K562 (cell line): ENCODE data around the gene AGAP3. TPM values are rescaled to one million over a fixed set of nuclear protein-coding genes. Genes with fewer than 3 reads are reported as not detected.

Source experiments
- CBFA2T3 ChIP-seq: fragments of 450-650 bp; IDR thresholded peaks from 2 replicates; pipeline ENCODE4 v1.6.1; 2017
- CEBPZ ChIP-seq: fragments of 150-350 bp; IDR thresholded peaks from 2 replicates; pipeline ENCODE4 v1.6.1; 2014; ENCODE audit warnings: low read depth, mild to moderate bottlenecking, low read length, borderline replicate concordance
- CTBP1 ChIP-seq: fragments of 450-650 bp; IDR thresholded peaks from 2 replicates; pipeline ENCODE4 v1.6.1; 2016; ENCODE audit warnings: borderline replicate concordance
- CTCF ChIP-seq, 3 experiments: IDR thresholded peaks in 2 of 3; conservative IDR thresholded peaks in 1 of 3; 2 replicates each; pipeline ENCODE4 v1.5.1; 2011 to 2012; ENCODE audit warnings: low read length in 3 of 3, mild to moderate bottlenecking in 3 of 3, control low read depth in 2 of 3, improper control_type of control experiment in 1 of 3, inconsistent platforms in 1 of 3, low read depth in 1 of 3, mixed read lengths in 1 of 3, moderate library complexity in 1 of 3; ENCODE audit not compliant: insufficient read depth in 2 of 3
- HMBOX1 ChIP-seq: sonication (generic); IDR thresholded peaks from 2 replicates; pipeline ENCODE4 v1.6.1; 2016
- KLF16 ChIP-seq: IDR thresholded peaks from 2 replicates; pipeline ENCODE4 v1.6.1; 2016; ENCODE audit warnings: antibody characterized with exemption
- LCOR ChIP-seq: sonication (generic); formaldehyde crosslinking; IDR thresholded peaks from 2 replicates; pipeline ENCODE4 v1.8.0; 2022; ENCODE audit warnings: mild to moderate bottlenecking, missing genetic modification reagents
- MAFK ChIP-seq: IDR thresholded peaks from 2 replicates; pipeline ENCODE4 v1.6.1; 2011; ENCODE audit warnings: low read length, improper control_type of control experiment
- NONO ChIP-seq, 2 experiments: fragments of 200-400 bp in 1 of 2; fragments of 450-650 bp in 1 of 2; formaldehyde crosslinking in 1 of 2; IDR thresholded peaks; 2 replicates each; pipeline ENCODE4 v1.6.1; 2017; ENCODE audit warnings: low read depth in 2 of 2, mild to moderate bottlenecking in 2 of 2, moderate library complexity in 2 of 2, low read length in 1 of 2
- PBX2 ChIP-seq, 2 experiments: IDR thresholded peaks in 1 of 2; conservative IDR thresholded peaks in 1 of 2; 2 replicates each; pipeline ENCODE4 v1.6.1; 2016; ENCODE audit warnings: low read depth in 2 of 2, mild to moderate bottlenecking in 1 of 2, missing compliant biosample characterization in 1 of 2, missing genetic modification characterization in 1 of 2, moderate library complexity in 1 of 2
- PCBP1 ChIP-seq: fragments of 200-400 bp; formaldehyde crosslinking; IDR thresholded peaks from 2 replicates; pipeline ENCODE4 v1.6.1; 2018; ENCODE audit warnings: mild to moderate bottlenecking, low read depth, low read length; ENCODE audit not compliant: poor library complexity, severe bottlenecking
- PRMT5 ChIP-seq: sonication (generic); formaldehyde crosslinking; IDR thresholded peaks from 2 replicates; pipeline ENCODE4 v1.5.0; 2020; ENCODE audit warnings: missing genetic modification reagents
- SMARCE1 ChIP-seq: fragments of 450-650 bp; IDR thresholded peaks from 2 replicates; pipeline ENCODE4 v1.7.1; 2016; ENCODE audit warnings: mild to moderate bottlenecking
- TCF7 ChIP-seq: sonication (generic); IDR thresholded peaks from 2 replicates; pipeline ENCODE4 v1.6.1; 2016; ENCODE audit warnings: antibody characterized with exemption, borderline replicate concordance
- TEAD4 ChIP-seq, 2 experiments: sonication (generic) in 1 of 2; formaldehyde crosslinking in 1 of 2; IDR thresholded peaks; 2 replicates each; pipeline versions ENCODE4 v1.6.1 to v1.8.0; 2012 to 2022; ENCODE audit warnings: borderline replicate concordance in 1 of 2, inconsistent platforms in 1 of 2, low read length in 1 of 2, mild to moderate bottlenecking in 1 of 2, missing genetic modification reagents in 1 of 2
- ZFP1 ChIP-seq: fragments of 450-650 bp; formaldehyde crosslinking; IDR thresholded peaks from 2 replicates; pipeline ENCODE4 v1.4.0; 2020; ENCODE audit warnings: mild to moderate bottlenecking, mixed read lengths
- ZNF766 ChIP-seq: fragments of 200-800 bp; sonication (Bioruptor generic); conservative IDR thresholded peaks from 2 replicates; pipeline ENCODE4 v1.6.1; 2016; ENCODE audit warnings: missing genetic modification characterization, missing compliant biosample characterization
- polyA plus RNA-seq, 8 experiments: library from polyadenylated mRNA; depleted of rRNA in 4 of 8; stranded (reverse) in 5 of 8; unstranded in 3 of 8; fragments of >200 nt; fragmentation: Nextera tagmentation in 2 of 8; fragmentation: Illumina TruSeq in 1 of 8; extraction: Ambion mirVana in 2 of 8; extraction: Trizol in 1 of 8; gene quantifications; 2 replicates each; pipeline versions ENCODE4 v1.2.1 to v1.2.3, GENCODE V29; 2011 to 2014; ENCODE audit warnings: inconsistent platforms in 1 of 8, missing spikeins in 1 of 8
- total RNA-seq, 7 experiments: library from RNA; depleted of rRNA in 6 of 7; stranded (reverse); fragments of >200 nt in 6 of 7; fragmentation: Illumina TruSeq in 2 of 7; extraction: Trizol in 2 of 7; gene quantifications; 2 replicates each; pipeline versions ENCODE4 v1.2.1 to v1.2.3, GENCODE V29; 2011 to 2021; ENCODE audit warnings: low replicate concordance in 1 of 7

AGAP3 gene
- total and polyA plus RNA-seq, 9 of the 15 experiments (the other 6 are each of a cell fraction or from before 2014, with no cell fraction given), result 3.4 to 208 (median 62.2) TPM

- TF ChIP-seq MAFK, result 0 out of 2 replicates have a peak, but pooled peaks have one; percentile 3
- no peak for TF ChIP-seq PBX2 (CRISPR knock-in tag; IDR thresholded peaks at IDR 0.05; ENCODE audit: low read depth)
- TF ChIP-seq PBX2 (tag; conservative IDR thresholded peaks at IDR 0.05; ENCODE audit: low read depth), result 0 out of 2 replicates have a peak, but pooled peaks have one; percentile 26
- TF ChIP-seq LCOR (CRISPR knock-in tag), result peak; percentile 86
- TF ChIP-seq CBFA2T3, result peak; percentile 77
- no peak for TF ChIP-seq ZNF766
- no peak for TF ChIP-seq CEBPZ
- TF ChIP-seq TCF7, result peak; percentile 73; the same call in 1 of the 2 replicates
- TF ChIP-seq HMBOX1, result peak; percentile 94
- no peak for TF ChIP-seq PCBP1
- peak; percentile 63; the same call in 1 of the 2 replicates for TF ChIP-seq CTBP1
- no peak for TF ChIP-seq ZFP1 (CRISPR knock-in tag)
- TF ChIP-seq TEAD4 (IDR thresholded peaks at IDR 0.05; ENCODE audit: low read length), result peak; percentile 38; the same call in 1 of the 2 replicates
- no peak for TF ChIP-seq TEAD4 (CRISPR knock-in tag; IDR thresholded peaks at IDR 0.05; ENCODE audit: borderline replicate concordance)
- TF ChIP-seq PRMT5 (CRISPR knock-in tag), result no peak
- no peak for TF ChIP-seq NONO (IDR thresholded peaks at IDR 0.05; ENCODE audit: low read depth in 2 of 2, low read length in 1 of 2)
- TF ChIP-seq CTCF (IDR thresholded peaks at IDR 0.05 in 2 of 3, conservative IDR thresholded peaks at IDR 0.05 in 1 of 3; ENCODE audit: insufficient read depth in 2 of 3, low read depth in 1 of 3, low read length in 3 of 3), result 0 out of 6 replicates have a peak, but pooled peaks of 1 of the 3 experiments have one; percentile 4
- no peak for TF ChIP-seq KLF16
- TF ChIP-seq SMARCE1, result peak; percentile 61; the same call in 1 of the 2 replicates
Measured at GRCh38 chr7:151113344-151114150, 27.3 kb downstream of the AGAP3 start (continued).
